Stimulated activated CD8-positive, alpha-beta memory T cell treated with anti-CD3 and anti-CD28 coated beads, Interleukin-12 subunit alpha, Interleukin-12 subunit beta, amount 100 ng/mL, for 4 hours (primary cell): ENCODE data around the gene MFAP3.
A peak's percentile ranks its signal among the peaks of the same experiment; 100 is the strongest.
"Not testable (repeated sequence)": the region's sequence is repeated elsewhere in the genome, so short reads cannot be mapped to it uniquely, and the experiment has no call there.

Experiments used
- DNase-seq: peaks from one replicate; pipeline ENCODE4 v3.0.0-alpha.2; 2020; ENCODE audit warnings: low read depth

MFAP3 gene

DNA sequence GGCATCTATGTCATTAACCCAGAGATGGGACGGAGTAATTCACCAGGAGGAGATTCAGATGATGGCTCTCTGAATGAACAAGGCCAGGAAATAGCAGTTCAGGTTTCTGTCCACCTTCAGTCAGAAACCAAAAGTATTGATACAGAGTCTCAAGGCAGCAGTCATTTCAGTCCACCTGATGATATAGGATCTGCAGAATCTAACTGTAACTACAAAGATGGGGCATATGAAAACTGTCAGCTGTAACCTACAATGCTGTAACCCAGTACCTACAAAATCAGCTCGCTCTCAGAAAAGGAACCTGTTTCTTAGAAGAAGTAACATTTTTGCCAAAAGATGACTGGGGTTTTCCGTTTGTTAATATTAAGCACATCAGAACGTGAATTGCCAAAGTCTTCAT, 14.7 kb downstream of the MFAP3 start:
- DNase-seq, result no peak

DNA sequence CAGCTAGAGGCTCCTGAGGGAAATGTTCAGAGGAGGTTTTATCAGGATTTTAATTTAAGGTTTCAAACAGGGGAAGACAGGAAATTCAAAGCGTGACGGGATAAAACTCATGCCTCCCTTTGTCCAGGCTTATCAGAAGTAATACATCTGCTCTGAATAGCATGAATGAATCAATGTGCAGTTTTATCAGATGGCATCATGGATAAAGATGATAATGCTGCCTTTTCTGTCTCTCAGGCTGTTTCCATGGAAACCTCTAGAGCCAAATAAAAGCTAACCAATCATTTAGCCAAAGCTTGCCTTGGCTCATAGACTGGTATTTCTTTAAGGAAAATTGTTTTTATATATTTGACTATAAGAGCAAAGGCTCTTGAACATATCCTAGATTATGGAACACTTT, 16.4 kb downstream of the MFAP3 start:
- DNase-seq, result no peak

DNA sequence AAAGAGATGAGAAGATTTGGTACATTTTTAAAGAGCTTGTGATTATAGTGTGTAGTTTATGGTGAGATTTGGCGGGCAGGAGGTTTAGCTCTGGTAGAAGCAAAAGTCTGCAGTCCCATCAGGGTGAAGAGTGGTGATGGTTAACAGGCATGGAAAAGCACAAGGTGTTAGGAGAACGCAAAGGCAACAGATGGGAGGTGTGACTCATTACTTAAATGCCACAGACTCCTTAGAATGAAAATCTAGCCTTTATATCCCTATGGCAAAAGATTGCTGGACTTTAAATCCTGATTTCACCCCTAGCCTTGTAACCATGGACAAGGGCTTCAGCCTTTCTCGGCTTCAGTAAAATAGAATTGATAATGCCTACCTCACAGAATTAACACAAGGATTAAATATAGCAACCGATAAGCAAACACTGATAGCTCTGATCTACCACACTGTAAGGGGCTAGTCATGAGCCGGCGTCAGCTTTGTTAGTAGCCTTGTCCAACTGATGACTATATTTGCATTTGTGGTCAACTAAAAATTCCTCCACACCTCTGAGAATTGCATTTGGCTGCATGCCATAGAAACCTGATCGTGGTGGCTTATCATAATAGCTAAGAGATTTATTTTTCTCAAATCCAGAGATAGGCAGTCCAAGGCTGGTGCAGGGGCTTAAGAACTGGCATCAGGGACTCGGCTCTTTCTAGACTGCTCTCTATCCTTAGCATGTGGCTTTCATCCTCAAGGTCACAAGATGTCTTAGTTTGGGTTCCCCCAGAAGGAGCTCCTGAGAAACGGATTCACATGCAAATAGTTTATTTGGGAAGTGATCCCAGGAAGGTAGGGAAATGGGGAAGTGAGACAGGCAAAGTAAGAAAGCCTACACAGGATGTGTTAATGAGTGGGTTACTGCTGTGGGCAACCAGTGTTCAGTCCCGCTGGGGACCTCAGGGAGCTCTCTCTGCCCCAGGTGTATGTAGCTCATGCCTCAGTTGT, 19.6 kb downstream of the MFAP3 start:
- DNase-seq, result no peak

GRCh38 chr5:154059039-154059430, 20.3 kb downstream of the MFAP3 start:
- no peak for DNase-seq

GRCh38 chr5:154059583-154059982, 20.8 kb downstream of the MFAP3 start:
- DNase-seq, result no peak

DNA sequence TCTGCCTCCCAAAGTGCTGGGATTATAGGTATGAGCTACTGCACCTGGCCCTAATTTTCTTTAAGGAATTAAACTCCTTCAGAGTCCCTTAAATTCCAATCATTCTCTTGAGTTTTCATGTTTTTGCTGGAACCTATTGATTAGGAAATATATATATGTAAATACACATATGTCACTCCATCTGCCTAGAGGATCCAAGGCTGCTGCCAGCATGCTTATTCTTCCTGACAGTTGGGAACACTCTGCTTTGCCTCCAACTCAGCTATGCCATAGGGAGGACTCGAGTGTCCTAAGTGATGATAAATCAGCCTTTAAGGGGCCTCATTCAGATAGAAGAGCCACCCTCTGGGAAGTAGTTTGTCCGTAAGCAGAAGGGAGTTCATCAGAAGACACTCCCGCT, 21.8 kb downstream of the MFAP3 start:
- no peak for DNase-seq

- DNase-seq, result no peak
Observed at GRCh38 chr5:154063372-154063771, 24.6 kb downstream of the MFAP3 start.

DNA sequence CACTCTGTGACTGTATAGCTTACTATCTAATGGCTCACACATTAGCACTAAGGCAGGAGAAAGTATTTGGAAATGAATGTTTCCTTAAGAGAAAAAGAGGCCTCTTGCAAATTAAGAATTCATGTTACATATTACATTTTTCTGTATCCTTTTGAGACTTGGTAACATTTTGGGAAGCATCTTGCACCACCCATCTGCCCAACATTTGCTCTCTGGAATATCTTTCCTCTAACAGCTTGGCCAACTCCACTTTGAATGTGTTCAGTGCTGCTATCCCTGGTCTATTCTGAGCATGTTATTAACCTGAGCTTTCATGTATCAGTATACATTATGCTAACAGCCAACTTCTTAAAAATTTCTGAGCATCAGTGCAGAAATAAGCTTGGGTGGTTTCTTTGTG, 27.2 kb downstream of the MFAP3 start:
- DNase-seq, result no peak

DNA sequence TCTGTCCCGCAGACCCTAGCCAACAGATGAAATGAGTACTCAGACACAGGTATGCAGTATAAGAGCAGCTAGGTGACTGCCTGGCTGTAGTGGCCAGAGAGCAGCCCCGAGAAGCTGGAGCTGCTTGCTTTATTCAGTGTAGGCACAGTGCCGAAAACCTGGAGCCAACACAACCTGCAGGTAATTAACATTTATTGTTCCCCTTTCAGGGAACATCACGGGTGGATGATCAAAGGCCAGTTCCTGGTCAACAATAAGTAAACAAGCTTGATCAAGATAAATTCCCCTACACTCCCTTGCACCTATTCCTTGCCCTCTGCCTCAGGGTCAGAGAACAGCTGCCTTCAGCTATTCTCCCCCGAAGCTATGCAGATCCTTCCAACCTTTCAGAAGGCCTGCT, 31.1 kb downstream of the MFAP3 start:
- not testable (repeated sequence) for DNase-seq

GRCh38 chr5:154071799-154072413, 33.1 kb downstream of the MFAP3 start:
- DNase-seq, result no peak

- DNase-seq, result peak; percentile 64
Observed at GRCh38 chr5:154072414-154073171, 33.8 kb downstream of the MFAP3 start.

DNA sequence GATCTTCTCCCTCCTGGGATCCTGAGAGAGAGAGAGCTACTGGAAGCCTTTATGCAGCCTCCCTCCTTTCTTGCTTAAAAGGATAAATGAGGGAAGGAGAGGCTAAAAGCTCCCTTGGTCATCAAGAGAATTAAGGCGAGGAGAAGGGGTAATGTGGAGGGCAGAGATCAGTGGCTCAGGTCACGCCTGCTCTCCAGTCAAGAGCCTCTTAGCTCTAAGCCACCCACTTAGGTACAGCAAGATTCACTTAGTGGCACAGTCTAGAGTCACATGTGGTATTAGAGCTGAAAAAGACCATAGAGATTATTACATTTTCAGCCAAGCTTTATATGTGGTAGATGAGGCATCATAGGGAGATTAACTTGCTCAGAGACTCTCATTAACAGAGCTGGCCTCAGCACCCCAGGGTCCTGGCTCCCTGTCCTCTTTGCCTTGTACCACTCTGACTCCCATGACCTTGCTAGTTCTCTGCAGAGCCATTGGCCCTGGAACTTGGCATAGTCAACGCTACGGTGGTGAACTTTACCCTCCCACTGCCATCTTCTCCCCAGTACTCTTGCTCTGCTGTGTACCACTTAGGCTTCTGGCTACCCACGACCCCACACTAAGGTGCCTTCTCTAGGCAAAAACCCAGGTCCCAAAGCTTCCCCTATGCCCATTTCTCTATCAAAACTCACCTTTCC, 37.6 kb downstream of the MFAP3 start:
- DNase-seq, result no peak

GRCh38 chr5:154077696-154078095, 38.9 kb downstream of the MFAP3 start:
- no peak for DNase-seq

- DNase-seq, result no peak
Observed at GRCh38 chr5:154078272-154078671, 39.5 kb downstream of the MFAP3 start.

DNA sequence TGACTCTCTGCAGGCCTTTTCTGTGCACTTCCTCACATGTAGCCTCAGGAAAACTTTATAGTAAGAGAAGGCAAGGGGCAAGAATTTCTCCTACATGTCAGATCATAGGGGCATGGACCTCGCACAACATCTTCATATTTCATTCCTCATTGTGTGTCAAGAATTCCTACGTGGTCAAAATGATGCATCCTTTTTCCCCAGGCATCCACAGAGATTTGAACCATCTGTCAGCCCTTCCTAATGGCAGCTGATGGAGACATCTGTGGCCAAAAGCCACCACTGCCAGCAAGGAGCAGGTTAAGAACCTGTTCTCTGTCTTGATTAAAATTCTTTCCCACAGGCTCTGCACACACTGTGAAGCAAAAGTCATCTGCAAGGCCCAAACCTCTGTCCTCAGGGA, 42.5 kb downstream of the MFAP3 start:
- DNase-seq, result no peak

- no peak for DNase-seq
Observed at GRCh38 chr5:154084062-154084639, 45.4 kb downstream of the MFAP3 start.

DNA sequence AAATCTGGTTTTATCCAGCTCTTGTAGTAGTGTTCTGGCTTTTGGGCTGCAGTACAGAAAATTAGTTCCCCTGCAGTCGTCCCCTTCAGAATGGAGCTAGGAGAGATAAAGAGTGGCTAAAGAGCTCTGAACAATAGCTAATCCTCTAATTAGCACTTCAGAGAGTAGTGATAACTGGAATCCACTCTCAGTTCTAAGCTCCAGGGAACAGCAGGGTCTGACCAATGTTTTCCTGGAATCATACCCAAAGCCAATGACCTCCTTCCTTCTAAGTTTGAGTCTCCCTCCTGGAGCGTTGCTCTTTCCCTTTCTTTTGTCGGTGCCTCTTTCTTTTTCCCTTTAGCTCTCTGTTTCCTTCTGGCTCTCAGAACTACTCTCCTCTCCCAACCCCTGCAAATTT, 47.4 kb downstream of the MFAP3 start:
- DNase-seq, result no peak

DNA sequence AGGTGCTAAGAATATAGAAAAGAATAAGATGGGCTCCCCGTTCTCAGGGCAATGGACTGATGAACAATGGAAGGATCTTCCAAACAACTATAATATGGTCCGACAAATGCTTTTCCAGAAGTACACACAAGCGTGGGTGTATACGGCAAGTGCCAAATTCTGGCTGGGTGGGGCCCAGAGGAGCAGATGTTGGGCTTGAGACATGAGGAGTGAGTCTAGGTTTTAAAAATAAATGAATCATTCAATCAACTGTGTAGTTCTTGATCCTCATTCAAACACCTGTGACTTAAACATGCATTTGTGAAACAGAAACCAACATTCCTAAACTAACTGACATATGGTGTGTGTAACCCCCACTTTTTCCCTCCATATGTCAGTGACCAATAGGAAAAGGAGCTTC, 47.9 kb downstream of the MFAP3 start:
- no peak for DNase-seq

- DNase-seq, result no peak
Observed at GRCh38 chr5:154087260-154087659, 48.5 kb downstream of the MFAP3 start.

DNA sequence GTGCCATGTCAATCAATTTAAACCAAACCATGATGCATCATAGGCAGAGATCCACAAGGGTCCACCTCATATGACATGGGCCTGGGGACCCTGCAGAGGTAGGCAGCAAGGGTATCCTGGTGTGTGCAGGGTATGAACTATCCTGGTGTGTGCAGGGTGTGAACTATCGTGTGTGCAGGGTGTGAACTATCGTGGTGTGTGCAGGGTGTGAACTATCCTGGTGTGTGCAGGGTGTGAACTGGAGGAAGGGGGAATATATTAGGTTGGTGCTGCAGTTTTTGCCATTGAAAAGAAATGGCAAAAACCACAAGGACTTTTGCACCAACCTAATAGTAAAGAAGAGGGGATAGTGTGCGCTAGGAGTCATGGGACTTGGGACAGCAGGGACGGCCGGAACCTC, 50.0 kb downstream of the MFAP3 start:
- DNase-seq, result no peak

- DNase-seq, result no peak
Observed at GRCh38 chr5:154090656-154091055, 51.9 kb downstream of the MFAP3 start.
